ENCODE measurements around the gene DYNC2LI1.
"Not testable (repeated sequence)": the region's sequence is repeated elsewhere in the genome, so short reads cannot be mapped to it uniquely, and the experiment has no call there.

Gene DYNC2LI1

GRCh38 chr2:43773876-43774613, at the start of gene DYNC2LI1:
TSS of gene DYNC2LI1 (plus strand) at chr2:43774039. CDS start at chr2:43774139, 100 bp downstream.
- DNase-seq = peak; percentile 91

- no peak for DNase-seq
Measured at GRCh38 chr2:43724728-43725526, 48.9 kb upstream of the DYNC2LI1 start.

GRCh38 chr2:43725711-43726246, 48.1 kb upstream of the DYNC2LI1 start:
- DNase-seq = no peak

- DNase-seq = not testable (repeated sequence)
Measured at GRCh38 chr2:43726961-43727633, 46.7 kb upstream of the DYNC2LI1 start.

- DNase-seq = no peak
Measured at GRCh38 chr2:43727634-43728014, 46.2 kb upstream of the DYNC2LI1 start.

GRCh38 chr2:43729491-43730174, 44.2 kb upstream of the DYNC2LI1 start:
- no peak for DNase-seq

- no peak for DNase-seq
Measured at GRCh38 chr2:43731211-43731610, 42.6 kb upstream of the DYNC2LI1 start.

GRCh38 chr2:43736637-43737036, 37.2 kb upstream of the DYNC2LI1 start:
- DNase-seq = no peak

- no peak for DNase-seq
Measured at GRCh38 chr2:43737097-43737854, 36.6 kb upstream of the DYNC2LI1 start.

- DNase-seq = no peak
Measured at GRCh38 chr2:43737855-43738254, 36.0 kb upstream of the DYNC2LI1 start.

- DNase-seq = no peak
Measured at GRCh38 chr2:43738257-43738656, 35.6 kb upstream of the DYNC2LI1 start.

- DNase-seq = no peak
Measured at GRCh38 chr2:43743706-43744105, 30.1 kb upstream of the DYNC2LI1 start.

GRCh38 chr2:43745457-43745856, 28.4 kb upstream of the DYNC2LI1 start:
- no peak for DNase-seq

- no peak for DNase-seq
Measured at GRCh38 chr2:43748333-43748732, 25.5 kb upstream of the DYNC2LI1 start.

- no peak for DNase-seq
Measured at GRCh38 chr2:43749583-43749982, 24.3 kb upstream of the DYNC2LI1 start.

- no peak for DNase-seq
Measured at GRCh38 chr2:43751476-43751990, 22.3 kb upstream of the DYNC2LI1 start.

- DNase-seq = no peak
Measured at GRCh38 chr2:43752302-43752701, 21.5 kb upstream of the DYNC2LI1 start.

- no peak for DNase-seq
Measured at GRCh38 chr2:43754180-43754579, 19.7 kb upstream of the DYNC2LI1 start.

GRCh38 chr2:43758739-43759138, 15.1 kb upstream of the DYNC2LI1 start:
- DNase-seq = no peak

- no peak for DNase-seq
Measured at GRCh38 chr2:43759195-43759594, 14.6 kb upstream of the DYNC2LI1 start.

- DNase-seq = peak; percentile 53
Measured at GRCh38 chr2:43762286-43762685, 11.6 kb upstream of the DYNC2LI1 start.

- no peak for DNase-seq
Measured at GRCh38 chr2:43763091-43763490, 10.7 kb upstream of the DYNC2LI1 start.
